ENCODE results near the gene SUPT20HL1.

The SUPT20HL1 gene

GRCh38 chrX:24399550-24399949, 39.1 kb downstream of the SUPT20HL1 start:
- no peak for DNase-seq

- no peak for DNase-seq
Observed at GRCh38 chrX:24405959-24406358, 45.5 kb downstream of the SUPT20HL1 start.

Data from activated CD4-positive, alpha-beta T cell treated with anti-CD3 and anti-CD28 coated beads, Interleukin-10, Interleukin-2, amounts not matched to agents 100 ng/mL and 50 ng/mL, durations not matched to agents 16 hours and 8 hours (primary cell).